DND-41 (cell line): Measurements from ENCODE around the gene FCRL6.

Source experiments
- ATAC-seq: fragments of 200-7000 bp; cut with Tn5 transposase; 3 replicates; pipeline ENCODE4 v1.9.1; 2021; ENCODE audit warnings: low read depth; ENCODE audit not compliant: insufficient read depth
- DNase-seq: peaks from one replicate; pipeline ENCODE4 v3.0.0-alpha.2; 2020
- H2AFZ ChIP-seq: 2 replicates; pipeline ENCODE4 v1.6.0; 2012; ENCODE audit warnings: low read depth, low read length
- H3K27ac ChIP-seq: 2 replicates; pipeline ENCODE4 v1.5.1; 2012; ENCODE audit warnings: low read length, inconsistent platforms
- H3K27me3 ChIP-seq: fragments of 200-600 bp; sonication (generic); 2 replicates; pipeline ENCODE4 v1.6.0; 2012; ENCODE audit warnings: low read length, mild to moderate bottlenecking, inconsistent platforms; ENCODE audit not compliant: insufficient read depth, poor library complexity
- H3K36me3 ChIP-seq: 2 replicates; pipeline ENCODE4 v1.5.1; 2012; ENCODE audit warnings: low read length, inconsistent platforms; ENCODE audit not compliant: insufficient read depth
- H3K4me1 ChIP-seq: 2 replicates; pipeline ENCODE4 v1.5.1; 2012; ENCODE audit warnings: mild to moderate bottlenecking, low read length; ENCODE audit not compliant: insufficient read depth
- H3K4me2 ChIP-seq: 2 replicates; pipeline ENCODE4 v1.6.0; 2012; ENCODE audit warnings: mild to moderate bottlenecking, moderate library complexity, low read length, inconsistent platforms; ENCODE audit not compliant: insufficient read depth
- H3K4me3 ChIP-seq, 2 experiments: fragments of 200-600 bp in 1 of 2; shearing (Covaris generic) in 1 of 2; 2 replicates each; pipeline ENCODE4 v1.5.1; 2012 to 2016; ENCODE audit warnings: inconsistent platforms in 2 of 2, low read length in 2 of 2, mild to moderate bottlenecking in 2 of 2, low read depth in 1 of 2, moderate library complexity in 1 of 2
- H3K79me2 ChIP-seq: 2 replicates; pipeline ENCODE4 v1.6.0; 2012; ENCODE audit warnings: low read length, inconsistent platforms; ENCODE audit not compliant: insufficient read depth
- H3K9ac ChIP-seq: 2 replicates; pipeline ENCODE4 v1.6.0; 2012; ENCODE audit warnings: low read depth, mild to moderate bottlenecking, inconsistent platforms, low read length, moderate library complexity
- H3K9me3 ChIP-seq: 2 replicates; pipeline ENCODE4 v1.5.1; 2012; ENCODE audit warnings: low read length, moderate library complexity, mild to moderate bottlenecking, inconsistent platforms; ENCODE audit not compliant: insufficient read depth, severe bottlenecking
- H4K20me1 ChIP-seq: 2 replicates; pipeline ENCODE4 v1.6.0; 2012; ENCODE audit warnings: low read length; ENCODE audit not compliant: insufficient read depth
- CTCF ChIP-seq: IDR thresholded peaks from 2 replicates; pipeline ENCODE4 v1.5.1; 2012; ENCODE audit warnings: borderline replicate concordance, low read length, moderate library complexity, mild to moderate bottlenecking; ENCODE audit not compliant: poor library complexity, severe bottlenecking; ENCODE audit errors: extremely low read depth
- EZH2 ChIP-seq: IDR thresholded peaks from 3 replicates; pipeline ENCODE4 v1.6.1; 2012; ENCODE audit warnings: borderline replicate concordance, low read depth, mild to moderate bottlenecking, moderate library complexity, low read length, inconsistent platforms; ENCODE audit not compliant: severe bottlenecking

Gene FCRL6

GRCh38 chr1:159845751-159846629 is 43.8 kb downstream of the FCRL6 start:
- Histone ChIP-seq H4K20me1 (no peaks in the 10 kb centered on the region; the same call in 1 of the 2 replicates), H3K9me3 (no peaks in the 10 kb centered on the region), H2AFZ (no peak overlapping the region), H3K36me3 (no peaks in the 10 kb centered on the region), H3K9ac (no peak overlapping the region), H3K4me1 (no peaks in the 10 kb centered on the region), H3K4me2 (no peak overlapping the region), H3K4me3 (no peak overlapping the region), H3K27ac (no peak overlapping the region), H3K27me3 (peaks cover 26% of the 10 kb centered on the region), H3K79me2 (no peaks in the 10 kb centered on the region)
- TF ChIP-seq EZH2 (no peak), CTCF (no peak)
- no peak for DNase-seq
- no peak for ATAC-seq

- TF ChIP-seq CTCF (no peak), EZH2 (no peak)
- H3K36me3 ChIP-seq: no peaks in the 10 kb centered on the region
- ATAC-seq (no peak), DNase-seq (no peak)
- H3K79me2 ChIP-seq: no peaks in the 10 kb centered on the region
- no peaks in the 10 kb centered on the region for H3K4me1 ChIP-seq
- no peak overlapping the region for H3K9ac ChIP-seq
- H3K4me3 ChIP-seq: no peak overlapping the region
- H3K4me2 ChIP-seq: no peak overlapping the region
- H3K27me3 ChIP-seq: peaks cover 33% of the 10 kb centered on the region
- no peak overlapping the region for H3K27ac ChIP-seq
- H4K20me1 ChIP-seq: no peaks in the 10 kb centered on the region; the same call in 1 of the 2 replicates
- H3K9me3 ChIP-seq: no peaks in the 10 kb centered on the region
- no peak overlapping the region for H2AFZ ChIP-seq
Measured at GRCh38 chr1:159847231-159847630, 45.1 kb downstream of the FCRL6 start.

- no peak for ATAC-seq
- H3K9ac ChIP-seq: no peak overlapping the region
- H3K79me2 ChIP-seq: no peaks in the 10 kb centered on the region
- H3K4me2 ChIP-seq: no peak overlapping the region
- H3K27ac ChIP-seq: no peak overlapping the region
- H3K4me1 ChIP-seq: no peaks in the 10 kb centered on the region
- H3K36me3 ChIP-seq: no peaks in the 10 kb centered on the region
- no peak overlapping the region for H2AFZ ChIP-seq
- no peak for TF ChIP-seq EZH2
- TF ChIP-seq CTCF: no peak
- no peaks in the 10 kb centered on the region for H3K9me3 ChIP-seq
- DNase-seq: no peak
- H4K20me1 ChIP-seq: no peaks in the 10 kb centered on the region; the same call in 1 of the 2 replicates
- peaks cover 33% of the 10 kb centered on the region for H3K27me3 ChIP-seq
- H3K4me3 ChIP-seq: no peak overlapping the region
Measured at GRCh38 chr1:159848326-159848725, 46.2 kb downstream of the FCRL6 start.
